GM23248 (cell line): ENCODE measurements around the gene ADAM8. TPM values are rescaled to one million over a fixed set of nuclear protein-coding genes. Genes with fewer than 3 reads are reported as not detected.

Experiments used
- DNase-seq: peaks from one replicate; pipeline ENCODE4 v3.0.0-alpha.2; 2015
- H2AFZ ChIP-seq: fragments of 200-600 bp; sonication (generic); 2 replicates; pipeline ENCODE4 v1.6.1; 2016; ENCODE audit warnings: antibody characterized with exemption
- H3F3A ChIP-seq: fragments of 200-600 bp; sonication (generic); 2 replicates; pipeline ENCODE4 v1.6.1; 2016; ENCODE audit warnings: mild to moderate bottlenecking, antibody characterized with exemption, mixed run types; ENCODE audit not compliant: insufficient read depth
- H3K27ac ChIP-seq: fragments of 200-600 bp; sonication (generic); 2 replicates; pipeline ENCODE4 v1.5.1; 2016; ENCODE audit warnings: mild to moderate bottlenecking
- H3K27me3 ChIP-seq: fragments of 200-600 bp; sonication (generic); replicated peaks from 2 replicates; pipeline ENCODE4 v1.6.1; 2016; ENCODE audit warnings: mild to moderate bottlenecking; ENCODE audit not compliant: insufficient read depth
- H3K36me3 ChIP-seq: fragments of 200-600 bp; sonication (generic); 2 replicates; pipeline ENCODE4 v1.6.1; 2016; ENCODE audit warnings: low read depth, mild to moderate bottlenecking
- H3K4me1 ChIP-seq: fragments of 200-600 bp; sonication (generic); 2 replicates; pipeline ENCODE4 v1.6.1; 2016; ENCODE audit warnings: mild to moderate bottlenecking; ENCODE audit not compliant: insufficient read depth
- H3K4me2 ChIP-seq: fragments of 200-600 bp; sonication (generic); one replicate; pipeline ENCODE4 v1.6.1; 2016; ENCODE audit warnings: mild to moderate bottlenecking; ENCODE audit not compliant: unreplicated experiment
- H3K4me3 ChIP-seq: fragments of 200-600 bp; sonication (generic); 2 replicates; pipeline ENCODE4 v1.5.1; 2016; ENCODE audit warnings: mild to moderate bottlenecking
- H3K79me2 ChIP-seq: fragments of 200-600 bp; sonication (generic); 2 replicates; pipeline ENCODE4 v1.6.1; 2016; ENCODE audit warnings: mild to moderate bottlenecking; ENCODE audit not compliant: insufficient read depth
- H3K9ac ChIP-seq: fragments of 200-600 bp; sonication (generic); 2 replicates; pipeline ENCODE4 v1.6.1; 2016; ENCODE audit warnings: mild to moderate bottlenecking
- H3K9me2 ChIP-seq: fragments of 200-600 bp; sonication (generic); 2 replicates; pipeline ENCODE4 v1.6.1; 2016; ENCODE audit warnings: mixed run types, mild to moderate bottlenecking, moderate library complexity; ENCODE audit not compliant: insufficient read depth
- H3K9me3 ChIP-seq: fragments of 200-600 bp; sonication (generic); one replicate; pipeline ENCODE4 v1.6.1; 2017; ENCODE audit warnings: low read depth
- H4K20me1 ChIP-seq: fragments of 200-600 bp; sonication (generic); 2 replicates; pipeline ENCODE4 v1.6.0; 2016; ENCODE audit not compliant: insufficient read depth
- EZH2 ChIP-seq: fragments of 200-600 bp; sonication (generic); IDR thresholded peaks from 2 replicates; pipeline ENCODE4 v1.6.1; 2018; ENCODE audit warnings: antibody characterized with exemption, mild to moderate bottlenecking; ENCODE audit not compliant: insufficient read depth, poor library complexity, severe bottlenecking
- EZH2phosphoT487 ChIP-seq: fragments of 200-600 bp; sonication (generic); IDR thresholded peaks from 2 replicates; pipeline ENCODE4 v1.6.1; 2018; ENCODE audit warnings: antibody characterized with exemption, moderate library complexity, mild to moderate bottlenecking, low read depth; ENCODE audit not compliant: insufficient read depth
- WGBS, 2 experiments: methylation state at CpG; one replicate each; pipeline ENCODE4 v1.1.6; 2015 to 2017; ENCODE audit warnings: low lambda C conversion rate in 2 of 2, low coverage in 1 of 2; ENCODE audit errors: missing lambda C conversion rate in 2 of 2; 5-methylcytosine and 5-hydroxymethylcytosine counted together
- in situ Hi-C: fragments of 300-500 bp; cut with MboI; formaldehyde crosslinking; loops from 2 replicates; pipeline ENCODE4 v1.15.0; 2020
- polyA plus RNA-seq: library from polyadenylated mRNA; unstranded; fragments of >200 nt; fragmentation: Nextera tagmentation; extraction: Ambion mirVana; gene quantifications from 2 replicates; pipeline ENCODE4 v1.2.1, GENCODE V29; 2016
- total RNA-seq: library from RNA; depleted of rRNA; stranded (reverse); fragments of >200 nt; shearing (Covaris generic); gene quantifications from 2 replicates; pipeline ENCODE4 v1.2.3, GENCODE V29; 2014

Gene ADAM8
- total and polyA plus RNA-seq, 2 experiments from 2014 or later: 0.76 TPM; not detected in 1

- H3K4me1 ChIP-seq: no peaks in the 10 kb centered on the region
- no peak overlapping the region for H3K4me2 ChIP-seq
- in situ Hi-C loops: no loop called here
- no peak for DNase-seq
- H3K27ac ChIP-seq: no peak overlapping the region
- H3K9me3 ChIP-seq: no peaks in the 10 kb centered on the region
- TF ChIP-seq EZH2phosphoT487 (no peak), EZH2 (no peak)
- peaks cover 19% of the 10 kb centered on the region; the same call in 1 of the 2 replicates for H3K36me3 ChIP-seq
- peaks cover 3% of the 10 kb centered on the region; the same call in 1 of the 2 replicates for H4K20me1 ChIP-seq
- H3K79me2 ChIP-seq: peaks cover 4% of the 10 kb centered on the region; the same call in 1 of the 2 replicates
- H3F3A ChIP-seq: no peaks in the 10 kb centered on the region
- no peak overlapping the region for H2AFZ ChIP-seq
- 94 to 96% methylated on average over 22 to 24 of the region's 24 CpGs for WGBS, 2 experiments
- no peak overlapping the region for H3K9ac ChIP-seq
- no peaks in the 10 kb centered on the region for H3K9me2 ChIP-seq
- H3K4me3 ChIP-seq: no peak overlapping the region
- no peaks in the 10 kb centered on the region for H3K27me3 ChIP-seq
Observed at GRCh38 chr10:133283931-133284330, 7.3 kb upstream of the ADAM8 start.

GRCh38 chr10:133282846-133283390 is 6.2 kb upstream of the ADAM8 start:
- H3K4me1 ChIP-seq: no peaks in the 10 kb centered on the region
- H3K9me3 ChIP-seq: no peaks in the 10 kb centered on the region
- no peak overlapping the region for H3K4me3 ChIP-seq
- peaks cover 18% of the 10 kb centered on the region; the same call in 1 of the 2 replicates for H3K36me3 ChIP-seq
- H3K27ac ChIP-seq: no peak overlapping the region
- no peak for DNase-seq
- no peaks in the 10 kb centered on the region for H3F3A ChIP-seq
- in situ Hi-C loops: no loop called here
- no peak overlapping the region for H3K4me2 ChIP-seq
- peaks cover 4% of the 10 kb centered on the region; the same call in 1 of the 2 replicates for H3K79me2 ChIP-seq
- WGBS, 2 experiments: 79 to 88% methylated on average over 11 to 24 of the region's 24 CpGs
- no peaks in the 10 kb centered on the region for H3K9me2 ChIP-seq
- no peak overlapping the region for H3K9ac ChIP-seq
- TF ChIP-seq EZH2phosphoT487 (no peak), EZH2 (no peak)
- H4K20me1 ChIP-seq: peaks cover 3% of the 10 kb centered on the region; the same call in 1 of the 2 replicates
- H2AFZ ChIP-seq: no peak overlapping the region
- H3K27me3 ChIP-seq: no peaks in the 10 kb centered on the region

DNA sequence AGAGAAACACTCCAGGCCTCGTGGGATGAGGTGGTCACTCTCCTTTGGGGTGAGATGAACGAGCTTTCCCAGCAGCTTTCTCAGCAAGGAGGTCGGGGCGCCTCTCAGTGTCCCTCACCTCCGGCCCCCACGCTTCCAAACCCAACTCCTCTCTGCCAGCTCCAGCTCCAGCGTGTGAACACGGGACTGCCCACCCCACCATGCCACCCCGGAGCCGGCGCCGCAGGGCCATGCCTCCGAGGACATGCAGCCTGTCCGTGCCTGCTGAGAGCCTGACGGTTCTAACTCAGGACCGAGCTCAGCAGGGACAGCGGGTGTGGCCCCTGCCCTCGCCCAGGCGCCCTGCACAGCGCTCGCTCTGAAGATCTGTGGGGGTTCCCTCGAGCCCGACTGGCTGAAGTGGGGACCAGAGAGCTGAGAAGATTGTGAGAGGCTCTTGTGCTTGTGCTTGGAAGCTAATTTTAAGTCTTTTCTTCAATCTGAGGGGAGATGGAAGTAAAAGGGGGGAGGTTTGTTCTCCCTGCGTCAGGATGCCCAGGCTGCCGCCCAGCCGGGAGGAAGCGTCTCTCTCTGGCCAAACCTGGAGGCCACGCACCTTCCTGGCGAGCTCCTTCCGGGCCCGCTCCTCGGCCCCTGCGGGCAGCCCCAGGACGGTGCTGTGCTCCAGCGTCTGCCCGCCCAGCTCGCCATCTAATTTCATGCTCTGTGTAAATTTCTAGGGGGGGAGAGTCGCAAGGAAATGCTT is 5.1 kb upstream of the ADAM8 start:
- Histone ChIP-seq H3K27ac (no peak overlapping the region), H3F3A (no peaks in the 10 kb centered on the region), H3K9me3 (no peaks in the 10 kb centered on the region), H3K36me3 (peaks cover 12% of the 10 kb centered on the region; the same call in 1 of the 2 replicates), H3K4me1 (no peaks in the 10 kb centered on the region), H3K9me2 (no peaks in the 10 kb centered on the region), H3K79me2 (peaks cover 4% of the 10 kb centered on the region; the same call in 1 of the 2 replicates), H3K4me3 (no peak overlapping the region), H3K27me3 (no peaks in the 10 kb centered on the region), H2AFZ (no peak overlapping the region), H3K4me2 (no peak overlapping the region), H3K9ac (no peak overlapping the region), H4K20me1 (peaks cover 2% of the 10 kb centered on the region; the same call in 1 of the 2 replicates)
- WGBS, 2 experiments: 91 to 93% methylated on average over 33 to 38 of the region's 38 CpGs
- no peak for TF ChIP-seq EZH2phosphoT487
- no peak for TF ChIP-seq EZH2
- in situ Hi-C loops: no loop called here
- DNase-seq: no peak

GRCh38 chr10:133281084-133281483 is 4.4 kb upstream of the ADAM8 start:
- Histone ChIP-seq H3K79me2 (no peaks in the 10 kb centered on the region), H2AFZ (no peak overlapping the region), H4K20me1 (no peaks in the 10 kb centered on the region), H3K36me3 (peaks cover 5% of the 10 kb centered on the region; the same call in 1 of the 2 replicates), H3K27ac (no peak overlapping the region), H3K4me3 (no peak overlapping the region), H3F3A (no peaks in the 10 kb centered on the region), H3K9me3 (no peaks in the 10 kb centered on the region), H3K9ac (no peak overlapping the region), H3K9me2 (no peaks in the 10 kb centered on the region), H3K27me3 (no peaks in the 10 kb centered on the region), H3K4me1 (no peaks in the 10 kb centered on the region), H3K4me2 (no peak overlapping the region)
- WGBS, 2 experiments: 91 to 96% methylated on average over 11 to 14 of the region's 15 CpGs
- no peak for DNase-seq
- in situ Hi-C loops: no loop called here
- TF ChIP-seq EZH2phosphoT487: no peak
- TF ChIP-seq EZH2: no peak
